Activated CD4-positive, alpha-beta T cell treated with anti-CD3 and anti-CD28 coated beads for 36 hours (primary cell): ENCODE data around the gene PARM1. TPM values are rescaled to one million over a fixed set of nuclear protein-coding genes. Genes with fewer than 3 reads are reported as not detected.

Experiments
- ATAC-seq: fragments of 200-7000 bp; cut with Tn5 transposase; one replicate; pipeline ENCODE4 v1.10.0; 2021; ENCODE audit warnings: mild to moderate bottlenecking, moderate library complexity
- CTCF ChIA-PET: fragments of 350-600 bp; sonication (Branson Sonifier 250); formaldehyde crosslinking; loops from one replicate; lab custom pipeline; 2021; ENCODE audit warnings: antibody characterized with exemption; lab: Charles Lee
- POLR2A ChIA-PET: fragments of 350-600 bp; sonication (Branson Sonifier 250); formaldehyde crosslinking; loops from one replicate; lab custom pipeline; 2021; ENCODE audit warnings: antibody characterized with exemption, inconsistent platforms; lab: Charles Lee
- DNase-seq: peaks from one replicate; pipeline ENCODE4 v3.0.0-alpha.2; 2020
- H3K27ac Mint-ChIP-seq: one replicate; pipeline ENCODE4 v1.8.0; 2021; ENCODE audit warnings: mixed read lengths
- H3K27me3 Mint-ChIP-seq: one replicate; pipeline ENCODE4 v1.8.0; 2021; ENCODE audit warnings: mixed read lengths
- H3K36me3 Mint-ChIP-seq: one replicate; pipeline ENCODE4 v1.8.0; 2021; ENCODE audit warnings: low read depth, mixed read lengths
- H3K4me1 Mint-ChIP-seq: one replicate; pipeline ENCODE4 v1.8.0; 2021; ENCODE audit warnings: mixed read lengths
- H3K4me3 Mint-ChIP-seq: one replicate; pipeline ENCODE4 v1.8.0; 2021; ENCODE audit warnings: mild to moderate bottlenecking, moderate library complexity, mixed read lengths
- H3K9me3 Mint-ChIP-seq: one replicate; pipeline ENCODE4 v1.8.0; 2021; ENCODE audit warnings: low read depth, mixed read lengths
- intact Hi-C, 2 experiments: fragments of 100-400 bp; cut with DNase I in 1 of 2; cut with micrococcal nuclease in 1 of 2; formaldehyde crosslinking; loops; one replicate each; pipeline versions ENCODE4 v1.14.2 to v1.15.1; 2022 to 2024; cut with DNase I, micrococcal nuclease
- total RNA-seq, 2 experiments: library from RNA; stranded (reverse); gene quantifications; one replicate each; pipeline ENCODE4 v1.2.3, GENCODE V29; 2021

The PARM1 gene
- total RNA-seq, 2 experiments from 2014 or later: 0.04 to 0.05 TPM

GRCh38 chr4:75009138-75009537 lies 76.2 kb downstream of the PARM1 start:
- Mint-ChIP-seq H3K27ac (no peak overlapping the region), H3K4me3 (no peak overlapping the region), H3K9me3 (peaks cover 13% of the 10 kb centered on the region), H3K4me1 (no peaks in the 10 kb centered on the region), H3K36me3 (no peaks in the 10 kb centered on the region), H3K27me3 (no peaks in the 10 kb centered on the region)
- CTCF ChIA-PET: interaction anchor here (0.7 kb wide), 1 partner anchor 480 kb away, joined by 3 read pairs; no protein-coding TSS in a partner anchor
- POLR2A ChIA-PET: no interaction called here
- DNase-seq (no peak), ATAC-seq (no peak)
- intact Hi-C loops: no loop called here

GRCh38 chr4:75011131-75011795 lies 78.3 kb downstream of the PARM1 start:
- intact Hi-C loops: no loop called here
- no peak overlapping the region for H3K27ac Mint-ChIP-seq
- ATAC-seq: no peak
- DNase-seq: no peak
- no peak overlapping the region for H3K4me3 Mint-ChIP-seq
- CTCF ChIA-PET: interaction anchor here (0.6 kb wide), 1 partner anchor 12 kb away, joined by 3 read pairs; no protein-coding TSS in a partner anchor
- peaks cover 13% of the 10 kb centered on the region for H3K9me3 Mint-ChIP-seq
- POLR2A ChIA-PET: no interaction called here
- no peaks in the 10 kb centered on the region for H3K4me1 Mint-ChIP-seq
- H3K27me3 Mint-ChIP-seq: no peaks in the 10 kb centered on the region
- H3K36me3 Mint-ChIP-seq: no peaks in the 10 kb centered on the region

GRCh38 chr4:75015627-75016026 lies 82.7 kb downstream of the PARM1 start:
- Mint-ChIP-seq H3K27ac (no peak overlapping the region), H3K36me3 (no peaks in the 10 kb centered on the region), H3K4me1 (no peaks in the 10 kb centered on the region), H3K4me3 (no peak overlapping the region), H3K9me3 (no peaks in the 10 kb centered on the region), H3K27me3 (no peaks in the 10 kb centered on the region)
- ATAC-seq (no peak), DNase-seq (no peak)
- intact Hi-C loops: no loop called here
- ChIA-PET CTCF (no interaction called here), POLR2A (no interaction called here)

- ATAC-seq: no peak
- H3K27ac Mint-ChIP-seq: no peak overlapping the region
- ChIA-PET POLR2A (no interaction called here), CTCF (no interaction called here)
- intact Hi-C loops: no loop called here
- no peaks in the 10 kb centered on the region for H3K36me3 Mint-ChIP-seq
- no peak for DNase-seq
- H3K4me3 Mint-ChIP-seq: no peak overlapping the region
- no peaks in the 10 kb centered on the region for H3K27me3 Mint-ChIP-seq
- no peaks in the 10 kb centered on the region for H3K9me3 Mint-ChIP-seq
- H3K4me1 Mint-ChIP-seq: no peaks in the 10 kb centered on the region
These were observed 83.6 kb downstream of the PARM1 start for GRCh38 chr4:75016472-75016871.

GRCh38 chr4:75018811-75019479 lies 86.0 kb downstream of the PARM1 start:
- no peaks in the 10 kb centered on the region for H3K36me3 Mint-ChIP-seq
- H3K4me3 Mint-ChIP-seq: no peak overlapping the region
- no peaks in the 10 kb centered on the region for H3K27me3 Mint-ChIP-seq
- ChIA-PET CTCF (no interaction called here), POLR2A (no interaction called here)
- no peaks in the 10 kb centered on the region for H3K9me3 Mint-ChIP-seq
- intact Hi-C loops: no loop called here
- no peak overlapping the region for H3K27ac Mint-ChIP-seq
- ATAC-seq: no peak
- DNase-seq: no peak
- H3K4me1 Mint-ChIP-seq: no peaks in the 10 kb centered on the region

- H3K4me3 Mint-ChIP-seq: no peak overlapping the region
- ATAC-seq (no peak), DNase-seq (no peak)
- POLR2A ChIA-PET: no interaction called here
- H3K27ac Mint-ChIP-seq: no peak overlapping the region
- H3K4me1 Mint-ChIP-seq: no peaks in the 10 kb centered on the region
- no peaks in the 10 kb centered on the region for H3K36me3 Mint-ChIP-seq
- no peaks in the 10 kb centered on the region for H3K9me3 Mint-ChIP-seq
- peaks cover 2% of the 10 kb centered on the region for H3K27me3 Mint-ChIP-seq
- intact Hi-C loops: no loop called here
- CTCF ChIA-PET: no interaction called here
These were observed 92.5 kb downstream of the PARM1 start for GRCh38 chr4:75025431-75025830.

GRCh38 chr4:75028196-75028854 lies 95.4 kb downstream of the PARM1 start:
- ATAC-seq (no peak), DNase-seq (no peak)
- Mint-ChIP-seq H3K27me3 (peaks cover 2% of the 10 kb centered on the region), H3K4me1 (no peaks in the 10 kb centered on the region), H3K4me3 (no peak overlapping the region), H3K9me3 (no peaks in the 10 kb centered on the region), H3K27ac (no peak overlapping the region), H3K36me3 (no peaks in the 10 kb centered on the region)
- ChIA-PET CTCF (no interaction called here), POLR2A (interaction anchor here (0.6 kb wide), 2 partner anchors 261 to 494 kb away, joined by 3 read pairs; no protein-coding TSS in a partner anchor)
- intact Hi-C loops: no loop called here

- Mint-ChIP-seq H3K9me3 (no peaks in the 10 kb centered on the region), H3K4me3 (no peak overlapping the region), H3K4me1 (no peaks in the 10 kb centered on the region), H3K27ac (no peak overlapping the region), H3K36me3 (no peaks in the 10 kb centered on the region), H3K27me3 (peaks cover 2% of the 10 kb centered on the region)
- POLR2A ChIA-PET: no interaction called here
- intact Hi-C loops: no loop called here
- DNase-seq (no peak), ATAC-seq (no peak)
- CTCF ChIA-PET: no interaction called here
These were observed 97.1 kb downstream of the PARM1 start for GRCh38 chr4:75030028-75030427.

- Mint-ChIP-seq H3K4me1 (no peaks in the 10 kb centered on the region), H3K27ac (no peak overlapping the region), H3K36me3 (no peaks in the 10 kb centered on the region), H3K27me3 (peaks cover 2% of the 10 kb centered on the region), H3K4me3 (no peak overlapping the region), H3K9me3 (no peaks in the 10 kb centered on the region)
- CTCF ChIA-PET: no interaction called here
- POLR2A ChIA-PET: no interaction called here
- no peak for DNase-seq
- ATAC-seq: no peak
- intact Hi-C loops: no loop called here
These were observed 97.8 kb downstream of the PARM1 start for GRCh38 chr4:75030649-75031235.

GRCh38 chr4:75031775-75032174 lies 98.9 kb downstream of the PARM1 start:
- no peak overlapping the region for H3K4me3 Mint-ChIP-seq
- H3K9me3 Mint-ChIP-seq: no peaks in the 10 kb centered on the region
- CTCF ChIA-PET: interaction anchor here (0.7 kb wide), 1 partner anchor 12 kb away, joined by 3 read pairs; no protein-coding TSS in a partner anchor
- ATAC-seq (no peak), DNase-seq (no peak)
- POLR2A ChIA-PET: no interaction called here
- intact Hi-C loops: no loop called here
- H3K27me3 Mint-ChIP-seq: peaks cover 2% of the 10 kb centered on the region
- H3K27ac Mint-ChIP-seq: no peak overlapping the region
- no peaks in the 10 kb centered on the region for H3K4me1 Mint-ChIP-seq
- H3K36me3 Mint-ChIP-seq: no peaks in the 10 kb centered on the region

GRCh38 chr4:75034523-75034922 lies 101.6 kb downstream of the PARM1 start:
- ChIA-PET POLR2A (no interaction called here), CTCF (no interaction called here)
- Mint-ChIP-seq H3K27ac (no peak overlapping the region), H3K27me3 (no peaks in the 10 kb centered on the region), H3K36me3 (no peaks in the 10 kb centered on the region), H3K9me3 (peaks cover 2% of the 10 kb centered on the region), H3K4me1 (no peaks in the 10 kb centered on the region), H3K4me3 (no peak overlapping the region)
- intact Hi-C loops: no loop called here
- DNase-seq (no peak), ATAC-seq (no peak)
